Upper lobe of right lung (tissue), 1 donor: ENCODE data around the gene DIO1. TPM values are rescaled to one million over a fixed set of nuclear protein-coding genes. Genes with fewer than 3 reads are reported as not detected.
"Not testable (repeated sequence)": the region's sequence is repeated elsewhere in the genome, so short reads cannot be mapped to it uniquely, and the experiment has no call there.

Experiments
- ATAC-seq: fragments of 200-7000 bp; cut with Tn5 transposase; one replicate; pipeline ENCODE4 v1.9.1; 2020; ENCODE audit warnings: mild to moderate bottlenecking, moderate library complexity
- DNase-seq: peaks from one replicate; pipeline ENCODE4 v3.0.0-alpha.2; 2020
- H3K27ac ChIP-seq: fragments of 200-600 bp; one replicate; pipeline ENCODE4 v1.8.0; 2022
- H3K27me3 ChIP-seq: fragments of 200-600 bp; one replicate; pipeline ENCODE4 v1.8.0; 2022; ENCODE audit warnings: mild to moderate bottlenecking
- H3K36me3 ChIP-seq: fragments of 200-600 bp; one replicate; pipeline ENCODE4 v1.8.0; 2022
- H3K4me1 ChIP-seq: fragments of 200-600 bp; one replicate; pipeline ENCODE4 v1.8.0; 2022
- H3K4me3 ChIP-seq: fragments of 200-600 bp; one replicate; pipeline ENCODE4 v1.8.0; 2022; ENCODE audit warnings: mild to moderate bottlenecking
- H3K9me3 ChIP-seq: fragments of 200-600 bp; one replicate; pipeline ENCODE4 v1.8.0; 2022
- intact Hi-C: fragments of 100-400 bp; cut with DNase I; formaldehyde crosslinking; loops from one replicate; pipeline ENCODE4 v1.11.0; 2022
- total RNA-seq: library from RNA; stranded (reverse); fragmentation: NEBNext Ultra II Directional; extraction: Animal tissue kit (Norgen Biotek cat#: 25700); gene quantifications from one replicate; pipeline ENCODE4 v1.2.1, GENCODE V29; 2021
- TF ChIP-seq, protein P1 (sequence below): fragments of 200-600 bp; IDR thresholded peaks from one replicate; pipeline ENCODE4 v1.8.0; 2022; ENCODE audit warnings: antibody characterized with exemption
- donor health status: DM: no; HTN: yes; CAD: no; lungs with severe emphysema.

DIO1 gene
- total RNA-seq, 1 donor from 2014 or later, result not detected

DNA sequence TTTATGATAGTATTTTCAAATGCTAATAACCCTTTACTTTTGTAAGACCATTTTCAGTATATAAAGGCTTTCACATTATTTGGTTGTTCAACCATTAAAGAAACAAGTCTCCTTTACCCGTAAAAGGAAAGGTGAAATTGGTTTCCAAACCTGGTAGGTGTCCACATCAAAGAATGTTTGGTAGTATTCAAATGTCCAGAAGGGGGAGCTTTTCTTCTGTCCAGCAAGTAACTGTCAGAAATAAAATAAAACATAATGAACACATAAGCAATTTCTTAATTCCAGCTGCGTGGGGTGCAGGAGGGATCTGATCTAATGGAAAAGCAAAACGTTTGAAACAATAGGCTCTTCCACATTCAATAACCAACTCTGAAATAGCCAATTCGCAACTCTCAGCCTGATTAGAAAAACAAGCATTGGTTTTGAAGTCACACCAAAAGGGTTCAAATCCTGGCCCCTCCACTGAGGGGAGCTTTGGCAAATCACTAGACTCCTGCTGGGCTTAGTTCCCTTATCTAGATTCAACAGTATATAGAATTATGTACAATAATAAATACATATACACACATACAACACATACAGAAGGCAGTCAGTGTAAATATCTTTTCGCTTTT lies 15.4 kb upstream of the DIO1 start:
- peak; percentile 31 for ATAC-seq
- intact Hi-C loops, result no loop called here
- no peak overlapping the region for H3K4me3 ChIP-seq
- H3K27me3 ChIP-seq, result no peaks in the 10 kb centered on the region
- no peak for DNase-seq
- no peak overlapping the region for H3K27ac ChIP-seq
- no peaks in the 10 kb centered on the region for H3K4me1 ChIP-seq
- H3K36me3 ChIP-seq, result peaks cover 66% of the 10 kb centered on the region
- no peaks in the 10 kb centered on the region for H3K9me3 ChIP-seq
- TF ChIP-seq, protein P1, sequence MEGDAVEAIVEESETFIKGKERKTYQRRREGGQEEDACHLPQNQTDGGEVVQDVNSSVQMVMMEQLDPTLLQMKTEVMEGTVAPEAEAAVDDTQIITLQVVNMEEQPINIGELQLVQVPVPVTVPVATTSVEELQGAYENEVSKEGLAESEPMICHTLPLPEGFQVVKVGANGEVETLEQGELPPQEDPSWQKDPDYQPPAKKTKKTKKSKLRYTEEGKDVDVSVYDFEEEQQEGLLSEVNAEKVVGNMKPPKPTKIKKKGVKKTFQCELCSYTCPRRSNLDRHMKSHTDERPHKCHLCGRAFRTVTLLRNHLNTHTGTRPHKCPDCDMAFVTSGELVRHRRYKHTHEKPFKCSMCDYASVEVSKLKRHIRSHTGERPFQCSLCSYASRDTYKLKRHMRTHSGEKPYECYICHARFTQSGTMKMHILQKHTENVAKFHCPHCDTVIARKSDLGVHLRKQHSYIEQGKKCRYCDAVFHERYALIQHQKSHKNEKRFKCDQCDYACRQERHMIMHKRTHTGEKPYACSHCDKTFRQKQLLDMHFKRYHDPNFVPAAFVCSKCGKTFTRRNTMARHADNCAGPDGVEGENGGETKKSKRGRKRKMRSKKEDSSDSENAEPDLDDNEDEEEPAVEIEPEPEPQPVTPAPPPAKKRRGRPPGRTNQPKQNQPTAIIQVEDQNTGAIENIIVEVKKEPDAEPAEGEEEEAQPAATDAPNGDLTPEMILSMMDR, result peak; percentile 60

DNA sequence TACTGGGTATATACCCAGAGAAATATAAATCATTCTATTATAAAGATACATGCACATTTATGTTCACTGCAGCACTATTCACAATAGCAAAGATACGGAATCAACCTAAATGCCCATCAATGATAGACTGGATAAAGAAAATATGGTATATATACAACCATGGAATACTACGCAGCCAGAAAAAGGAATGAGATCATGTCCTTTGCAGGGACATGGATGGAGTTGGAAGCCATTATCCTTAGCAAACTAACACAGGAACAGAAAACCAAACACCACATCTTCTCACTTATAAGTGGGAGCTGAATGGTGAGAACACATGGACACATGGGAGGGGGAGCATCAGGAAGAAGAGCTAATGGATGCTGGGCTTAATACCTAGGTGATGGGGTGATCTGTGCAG lies 12.1 kb upstream of the DIO1 start:
- intact Hi-C loops, H3K9me3 ChIP-seq, H3K4me3 ChIP-seq, H3K4me1 ChIP-seq, ATAC-seq, H3K27ac ChIP-seq, DNase-seq, H3K27me3 ChIP-seq: not testable (repeated sequence)
- H3K36me3 ChIP-seq, result peaks cover 65% of the 10 kb centered on the region

DNA sequence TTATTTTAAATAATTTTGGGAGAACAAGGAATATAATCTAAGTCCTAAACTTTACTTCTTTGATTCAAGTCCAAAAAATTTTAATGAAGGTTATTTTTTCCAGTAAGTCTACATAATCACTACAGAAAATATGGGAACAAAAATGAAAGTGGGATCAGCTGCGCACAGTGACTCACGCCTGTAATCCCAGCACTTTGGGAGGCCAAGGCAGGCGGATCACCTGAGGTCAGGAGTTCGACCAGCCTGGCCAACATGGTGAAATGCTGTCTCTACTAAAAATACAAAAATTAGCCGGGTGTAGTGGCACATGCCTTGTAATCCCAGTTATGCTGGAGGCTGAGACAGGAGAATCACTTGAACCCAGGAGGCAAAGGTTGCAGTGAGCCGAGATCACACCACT lies 10.4 kb upstream of the DIO1 start:
- H3K4me3 ChIP-seq, H3K27me3 ChIP-seq, intact Hi-C loops, ATAC-seq, H3K9me3 ChIP-seq, H3K27ac ChIP-seq, DNase-seq, H3K4me1 ChIP-seq: not testable (repeated sequence)
- H3K36me3 ChIP-seq, result peaks cover 61% of the 10 kb centered on the region

DNA sequence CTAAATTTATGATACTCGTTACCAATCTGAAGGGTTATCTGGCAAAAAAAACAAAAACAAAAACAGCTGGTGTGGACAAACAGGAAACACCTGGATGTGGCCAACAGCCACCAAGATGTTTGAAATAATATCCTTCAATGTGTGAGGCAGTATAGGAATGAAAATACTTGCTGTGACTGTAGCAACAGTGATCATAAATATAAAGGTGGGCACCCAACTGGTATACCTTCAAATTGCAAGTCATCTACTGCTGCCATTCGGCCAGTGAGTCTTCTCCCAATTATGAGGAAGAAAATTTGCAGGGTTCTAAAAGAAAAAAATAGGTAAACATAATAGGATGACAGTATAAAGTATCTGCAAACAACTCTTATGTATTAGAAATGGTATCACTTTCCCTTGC lies 5.3 kb upstream of the DIO1 start:
- intact Hi-C loops, result no loop called here
- no peaks in the 10 kb centered on the region for H3K9me3 ChIP-seq
- TF ChIP-seq, protein P1, result no peak
- H3K27me3 ChIP-seq, result no peaks in the 10 kb centered on the region
- no peak for DNase-seq
- H3K36me3 ChIP-seq, result peaks cover 30% of the 10 kb centered on the region
- peaks cover 17% of the 10 kb centered on the region for H3K4me1 ChIP-seq
- peak overlapping the region; percentile 86 for H3K27ac ChIP-seq
- ATAC-seq, result no peak
- peak overlapping the region; percentile 99 for H3K4me3 ChIP-seq

DNA sequence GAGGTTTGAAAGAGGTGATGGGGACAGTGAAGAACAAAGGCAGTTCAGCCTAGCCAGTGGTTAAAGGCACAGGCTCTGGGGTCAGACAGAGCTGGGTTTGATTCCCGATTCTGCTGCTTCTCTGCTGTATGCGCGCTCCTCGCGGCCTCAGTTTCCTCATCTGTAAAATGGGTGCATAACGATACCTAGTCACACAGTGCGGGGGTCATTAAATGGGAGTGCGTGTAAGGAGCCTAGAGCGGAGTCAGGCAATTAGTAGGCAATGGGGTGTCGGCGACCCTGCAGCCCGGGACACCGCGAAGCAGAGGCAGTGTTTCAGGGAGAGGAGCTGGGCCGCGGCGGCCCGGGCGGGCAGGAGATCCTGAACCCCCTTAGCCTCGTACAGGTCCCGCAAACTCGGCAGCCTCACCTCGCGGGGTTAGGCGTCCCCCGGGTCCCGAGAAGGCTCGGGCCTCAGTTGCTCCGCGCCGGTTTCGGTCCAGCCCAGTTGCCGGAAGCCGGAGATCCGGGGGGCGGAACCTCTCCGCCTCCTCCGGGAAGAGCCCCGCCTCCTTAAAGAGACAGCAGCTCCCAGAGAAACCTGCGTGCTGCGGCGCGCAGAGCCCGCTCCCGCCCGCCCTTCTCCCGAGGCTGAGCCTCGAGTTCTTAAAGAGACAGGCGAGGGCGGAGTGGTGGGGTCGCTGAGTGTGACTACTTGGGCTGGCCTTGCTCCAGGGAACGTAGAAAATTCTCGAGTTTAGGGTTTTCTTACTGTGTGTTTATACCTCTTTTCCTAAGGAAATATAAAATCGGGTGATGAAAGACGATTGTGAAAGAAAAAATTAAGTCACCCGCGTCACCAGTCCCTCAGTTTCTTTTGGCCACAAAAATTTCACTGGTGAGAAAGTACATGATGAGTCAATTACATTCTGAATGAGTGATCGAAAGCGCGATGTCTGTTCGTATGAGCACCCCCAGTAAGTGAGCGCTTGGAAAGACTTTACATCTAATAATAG lies 4.4 kb upstream of the DIO1 start, which contains the start of gene YIPF1:
TSS of gene YIPF1 (minus strand) at position 494 of the 995 bp plus-strand sequence. CDS start 860 bp downstream, outside the sequence.
- DNase-seq (peak; percentile 94), ATAC-seq (peak; percentile 98)
- H3K4me3 ChIP-seq, result peak within 1 kb of the TSS; percentile 99
- peaks cover 24% of the 10 kb centered on the region for H3K36me3 ChIP-seq
- no peaks in the 10 kb centered on the region for H3K9me3 ChIP-seq
- peaks cover 17% of the 10 kb centered on the region for H3K4me1 ChIP-seq
- H3K27me3 ChIP-seq, result no peaks in the 10 kb centered on the region
- TF ChIP-seq, protein P1, result no peak
- intact Hi-C loops, result no loop called here
- peak within 1 kb of the TSS; percentile 86 for H3K27ac ChIP-seq

DNA sequence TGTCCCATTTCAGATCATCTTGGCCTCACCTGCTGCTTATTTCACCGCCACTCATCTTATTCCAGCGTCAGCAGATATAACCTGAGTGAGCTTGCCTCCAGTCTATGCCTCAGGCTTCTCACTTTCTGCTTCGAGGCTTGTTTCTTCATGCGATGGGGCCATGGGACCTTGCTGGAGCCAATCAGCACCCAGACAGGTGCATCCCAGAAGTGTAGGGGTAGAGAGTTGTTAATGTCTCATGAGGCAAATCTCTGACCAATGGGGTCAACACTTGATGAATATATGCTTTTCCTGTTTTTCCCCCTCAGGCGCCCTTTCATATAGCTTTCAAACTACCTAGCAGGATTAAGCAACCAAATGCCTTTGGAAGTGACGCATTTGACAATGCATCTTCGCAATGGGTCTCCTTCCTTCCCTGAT lies 3.5 kb upstream of the DIO1 start:
- Histone ChIP-seq H3K9me3 (no peaks in the 10 kb centered on the region), H3K4me1 (peaks cover 17% of the 10 kb centered on the region), H3K27ac (peak overlapping the region; percentile 86), H3K36me3 (peaks cover 17% of the 10 kb centered on the region), H3K27me3 (no peaks in the 10 kb centered on the region), H3K4me3 (peak overlapping the region; percentile 99)
- TF ChIP-seq, protein P1, result no peak
- no peak for DNase-seq
- intact Hi-C loops, result no loop called here
- ATAC-seq, result no peak
